LNCAP (cell line): ENCODE measurements around the gene HAGH.

Source experiments
- TF ChIP-seq, protein P1 (sequence below): fragments of 450-650 bp; IDR thresholded peaks from 2 replicates; pipeline ENCODE4 v1.5.1; 2017; ENCODE audit warnings: mild to moderate bottlenecking

Gene HAGH

DNA sequence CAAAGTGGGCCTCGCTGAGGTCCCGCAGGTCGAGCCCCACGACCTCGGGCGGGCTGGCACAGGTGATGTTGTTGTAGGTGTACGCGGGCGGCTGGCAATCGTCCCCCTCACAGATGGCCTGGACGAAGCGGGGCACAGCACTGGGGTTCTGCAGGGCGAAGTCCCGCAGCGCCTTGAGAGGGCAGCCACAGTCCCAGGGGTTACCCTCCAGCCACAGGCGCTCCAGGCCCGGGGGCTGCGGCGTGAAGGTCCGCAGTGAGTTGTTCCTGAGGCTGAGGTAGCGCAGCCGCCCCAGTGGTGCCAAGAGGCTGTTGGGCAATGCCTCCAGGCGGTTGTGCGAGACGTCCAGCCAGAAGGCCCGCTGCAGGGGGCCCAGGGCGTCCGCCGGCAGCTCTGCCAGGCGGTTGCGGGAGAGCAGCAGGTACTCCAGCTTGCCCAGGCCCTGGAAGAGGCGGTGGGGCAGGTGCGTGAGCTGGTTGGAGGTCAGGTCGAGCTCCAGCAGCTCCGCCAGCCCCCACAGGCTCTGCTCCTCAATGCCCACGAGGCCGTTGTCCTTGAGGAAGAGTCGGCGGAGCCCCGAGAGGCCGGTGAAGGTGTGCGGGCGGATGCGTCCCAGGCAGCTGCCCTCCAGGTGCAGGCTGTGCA is 35.9 kb downstream of the HAGH start:
- TF ChIP-seq, protein P1, sequence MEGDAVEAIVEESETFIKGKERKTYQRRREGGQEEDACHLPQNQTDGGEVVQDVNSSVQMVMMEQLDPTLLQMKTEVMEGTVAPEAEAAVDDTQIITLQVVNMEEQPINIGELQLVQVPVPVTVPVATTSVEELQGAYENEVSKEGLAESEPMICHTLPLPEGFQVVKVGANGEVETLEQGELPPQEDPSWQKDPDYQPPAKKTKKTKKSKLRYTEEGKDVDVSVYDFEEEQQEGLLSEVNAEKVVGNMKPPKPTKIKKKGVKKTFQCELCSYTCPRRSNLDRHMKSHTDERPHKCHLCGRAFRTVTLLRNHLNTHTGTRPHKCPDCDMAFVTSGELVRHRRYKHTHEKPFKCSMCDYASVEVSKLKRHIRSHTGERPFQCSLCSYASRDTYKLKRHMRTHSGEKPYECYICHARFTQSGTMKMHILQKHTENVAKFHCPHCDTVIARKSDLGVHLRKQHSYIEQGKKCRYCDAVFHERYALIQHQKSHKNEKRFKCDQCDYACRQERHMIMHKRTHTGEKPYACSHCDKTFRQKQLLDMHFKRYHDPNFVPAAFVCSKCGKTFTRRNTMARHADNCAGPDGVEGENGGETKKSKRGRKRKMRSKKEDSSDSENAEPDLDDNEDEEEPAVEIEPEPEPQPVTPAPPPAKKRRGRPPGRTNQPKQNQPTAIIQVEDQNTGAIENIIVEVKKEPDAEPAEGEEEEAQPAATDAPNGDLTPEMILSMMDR, result no peak

DNA sequence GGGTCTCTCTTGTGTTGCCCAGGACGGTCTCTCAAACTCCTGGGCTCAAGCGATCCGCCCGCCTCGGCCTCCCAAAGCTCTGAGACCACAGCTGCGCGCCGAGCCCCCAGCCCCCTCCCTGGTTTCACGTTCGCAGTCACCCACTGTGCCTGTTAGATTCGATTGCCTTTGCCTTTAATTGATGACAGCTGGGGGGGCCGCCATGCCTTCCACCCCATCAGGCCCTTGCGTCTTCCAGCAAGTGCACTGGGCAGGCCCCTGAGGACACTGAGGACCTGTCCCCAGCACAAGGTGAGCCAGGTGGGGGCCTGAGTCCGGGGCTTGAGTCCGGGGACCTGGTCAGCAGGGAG is 36.4 kb downstream of the HAGH start:
- TF ChIP-seq, protein P1, result no peak

DNA sequence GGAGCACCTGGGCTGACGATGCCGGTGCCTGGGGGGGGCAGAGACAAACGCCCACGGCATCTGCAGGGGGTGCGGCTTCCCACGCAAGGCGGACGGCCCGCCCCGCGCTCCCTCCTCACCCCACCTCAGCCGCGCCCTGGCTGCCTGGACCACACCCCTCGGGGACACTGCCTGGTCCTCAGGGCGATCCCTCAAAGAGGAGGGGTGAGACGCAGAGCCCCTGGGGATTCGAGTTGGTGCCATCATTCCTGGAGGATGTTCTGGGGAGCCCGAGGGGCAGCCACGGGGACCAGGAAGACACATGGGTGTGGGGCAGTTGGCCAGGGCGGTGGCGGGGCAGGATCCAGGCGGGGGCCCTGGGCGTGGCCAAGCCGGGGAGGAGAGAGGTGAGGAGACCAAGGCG is 37.0 kb downstream of the HAGH start:
- TF ChIP-seq, protein P1, result no peak

DNA sequence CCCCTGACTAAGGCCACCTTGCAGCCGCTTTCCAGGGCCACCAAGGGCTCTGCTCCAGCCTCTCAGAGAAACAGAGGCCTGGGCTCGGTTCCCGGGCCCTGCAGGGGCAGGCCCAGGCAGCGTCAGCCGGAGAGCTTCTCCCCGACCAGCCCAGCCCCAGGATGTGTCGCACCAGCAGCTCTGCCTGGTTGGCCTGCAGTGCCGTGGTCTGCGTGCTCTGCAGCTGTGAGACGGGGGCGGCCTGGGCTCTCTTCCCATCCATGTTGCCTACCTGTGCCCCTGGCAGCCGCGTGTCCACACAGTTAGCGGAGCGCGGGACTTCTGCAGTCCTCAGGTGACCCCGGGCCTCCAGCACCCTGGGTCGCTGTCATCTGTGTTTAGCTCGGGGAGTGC is 37.9 kb downstream of the HAGH start:
- TF ChIP-seq, protein P1, result no peak

DNA sequence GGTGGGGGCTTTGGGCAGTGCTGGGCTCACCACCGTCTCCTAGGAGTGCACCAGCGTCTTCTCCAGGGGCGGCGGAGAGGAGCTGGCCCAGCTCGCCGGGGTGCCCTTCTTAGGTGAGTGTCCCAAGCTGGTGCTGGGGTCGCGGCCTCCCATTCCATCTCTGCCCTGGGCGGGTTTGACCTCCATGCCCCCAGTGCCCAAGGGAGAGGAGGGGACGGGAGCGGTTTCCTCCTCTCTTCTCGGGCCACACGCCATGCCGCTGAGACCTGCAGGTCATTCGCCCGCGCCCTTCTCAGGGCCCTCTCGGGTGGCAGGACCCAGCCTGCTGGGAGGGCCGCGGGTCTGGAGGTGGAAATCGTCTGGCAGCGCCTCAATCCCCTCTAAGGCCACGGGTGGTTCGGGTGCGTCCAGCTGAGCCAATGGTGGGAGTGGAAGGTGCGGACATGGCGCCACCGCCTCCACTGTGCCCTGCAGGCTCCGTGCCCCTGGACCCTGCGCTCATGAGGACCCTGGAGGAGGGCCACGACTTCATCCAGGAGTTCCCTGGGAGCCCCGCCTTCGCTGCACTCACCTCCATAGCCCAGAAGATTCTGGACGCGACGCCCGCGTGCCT is 38.4 kb downstream of the HAGH start:
- TF ChIP-seq, protein P1, result no peak

DNA sequence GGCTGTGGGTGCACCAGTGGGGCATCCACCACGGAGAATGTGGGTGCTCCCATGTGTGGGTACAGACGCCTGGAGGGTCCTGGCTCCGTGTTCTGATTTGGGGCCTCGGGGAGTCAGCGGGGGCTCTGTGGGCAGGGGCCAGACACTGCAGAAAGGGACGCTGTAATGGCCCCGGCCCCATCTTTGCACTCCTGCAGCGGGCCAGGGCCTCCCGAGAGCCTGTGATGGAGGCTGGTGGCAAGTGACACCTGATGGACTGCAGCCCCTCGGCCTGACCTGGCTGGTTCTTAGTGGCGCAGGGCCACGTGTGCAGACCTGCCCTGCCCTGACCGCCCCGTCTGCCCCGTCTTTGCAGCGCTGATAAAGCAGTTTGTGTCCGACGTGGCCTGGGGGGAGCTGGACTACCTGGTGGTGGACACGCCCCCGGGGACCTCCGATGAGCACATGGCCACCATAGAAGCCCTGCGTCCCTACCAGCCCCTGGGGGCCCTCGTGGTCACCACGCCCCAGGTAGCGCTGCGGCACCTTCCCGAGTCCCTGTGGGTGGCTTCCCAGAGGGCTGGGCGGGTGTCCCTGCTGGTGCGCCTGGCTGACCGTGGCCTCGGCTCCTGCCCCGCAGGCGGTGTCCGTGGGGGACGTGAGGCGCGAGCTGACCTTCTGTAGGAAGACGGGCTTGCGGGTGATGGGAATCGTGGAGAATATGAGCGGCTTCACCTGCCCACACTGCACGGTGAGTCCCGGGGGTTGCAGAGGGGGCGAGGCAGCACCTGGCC is 39.1 kb downstream of the HAGH start:
- TF ChIP-seq, protein P1, result no peak

DNA sequence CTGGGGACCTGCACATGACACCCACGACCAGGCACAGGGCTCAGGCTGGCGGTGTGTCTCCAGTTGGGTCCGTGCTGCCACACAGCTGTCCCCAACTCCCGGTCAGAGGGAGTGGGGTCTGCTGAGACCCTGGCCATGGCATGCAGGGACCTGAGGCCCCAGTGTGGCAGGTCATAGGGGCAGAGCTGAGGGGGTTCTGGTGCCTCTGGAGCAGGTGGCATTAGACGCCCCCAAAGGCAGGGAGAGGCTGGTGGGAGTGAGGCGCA is 39.6 kb downstream of the HAGH start:
- TF ChIP-seq, protein P1, result no peak
